ENCODE results near the gene DAZAP1. TPM values are rescaled to one million over a fixed set of nuclear protein-coding genes. Genes with fewer than 3 reads are reported as not detected.

The DAZAP1 gene
- polyA plus RNA-seq, 1 of the 3 experiments (the other 2 are of a cell fraction): 54.3 TPM

DNA sequence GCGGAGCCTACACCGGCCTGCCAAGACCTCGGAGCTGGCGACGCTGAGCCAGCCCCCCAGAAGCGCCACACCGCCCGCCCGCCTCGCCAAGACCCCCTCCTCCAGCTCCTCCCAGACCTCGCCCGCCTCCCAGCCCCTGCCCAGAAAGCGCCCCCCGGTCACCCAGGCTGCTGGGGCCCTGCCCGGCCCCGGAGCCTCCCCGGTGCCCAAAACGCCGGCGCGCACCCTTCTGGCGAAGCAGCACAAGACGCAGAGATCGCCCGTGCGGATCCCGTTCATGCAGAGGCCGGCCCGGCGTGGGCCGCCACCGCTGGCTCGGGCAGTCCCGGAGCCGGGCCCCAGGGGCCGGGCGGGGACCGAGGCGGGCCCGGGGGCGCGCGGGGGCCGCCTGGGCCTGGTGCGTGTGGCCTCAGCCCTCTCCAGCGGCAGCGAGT lies 61.5 kb downstream of the DAZAP1 start:
- TF ChIP-seq TCF12 (IDR thresholded peaks at IDR 0.05) (no peak), USF2 (IDR thresholded peaks at IDR 0.05; ENCODE audit: borderline replicate concordance, low read depth, low read length) (no peak), JUND (IDR thresholded peaks at IDR 0.05) (no peak), GATA2 (CRISPR knock-in tag; IDR thresholded peaks at IDR 0.05) (no peak), SIN3A (IDR thresholded peaks at IDR 0.05; ENCODE audit: borderline replicate concordance, low read depth, low read length) (no peak), RFX5 (IDR thresholded peaks at IDR 0.05; ENCODE audit: low read length) (no peak), FOXJ3 (CRISPR knock-in tag; IDR thresholded peaks at IDR 0.05) (no peak)
- CTCF ChIA-PET: interaction anchor here (2.7 kb wide), 1 partner anchor 24 kb away, joined by 11 read pairs; no protein-coding TSS in a partner anchor
- Histone ChIP-seq H3K79me2 (ENCODE audit: insufficient read depth) (peaks cover 8% of the 10 kb centered on the region; the same call in 1 of the 2 replicates), H3K4me3 (ENCODE audit: low read depth in 2 of 2, low read length in 1 of 2) (no peak overlapping the region), H3K36me3 (replicated peaks in 1 of 2; ENCODE audit: control insufficient read depth in 1 of 2, insufficient read depth in 2 of 2, low read length in 1 of 2) (peaks cover 0 to 22% of the 10 kb centered on the region in 2 experiments), H2AFZ (ENCODE audit: low read depth) (no peak overlapping the region), H3K4me2 (no peak overlapping the region), H3K9me3 (no peaks in the 10 kb centered on the region), H3F3A (replicated peaks; ENCODE audit: insufficient read depth) (no peaks in the 10 kb centered on the region), H3K27me3 (ENCODE audit: insufficient read depth) (no peaks in the 10 kb centered on the region), H4K20me1 (ENCODE audit: insufficient read depth) (peaks cover 18% of the 10 kb centered on the region; the same call in 1 of the 2 replicates), H3K4me1 (ENCODE audit: control insufficient read depth in 1 of 2, insufficient read depth in 2 of 2, low read depth in 1 of 2, low read length in 1 of 2) (peaks cover 0 to 12% of the 10 kb centered on the region in 2 experiments; a peak in 1 of 4 replicates), H3K9me2 (no peaks in the 10 kb centered on the region), H3K27ac (ENCODE audit: low read depth in 2 of 2, low read length in 1 of 2) (no peak overlapping the region; a peak in 1 of 4 replicates), H3K9ac (no peak overlapping the region)
- POLR2A ChIA-PET: no interaction called here
- DNase-seq: no peak
- WGBS (ENCODE audit: low lambda C conversion rate): 75% methylated on average over 2 of the region's 47 CpGs

DNA sequence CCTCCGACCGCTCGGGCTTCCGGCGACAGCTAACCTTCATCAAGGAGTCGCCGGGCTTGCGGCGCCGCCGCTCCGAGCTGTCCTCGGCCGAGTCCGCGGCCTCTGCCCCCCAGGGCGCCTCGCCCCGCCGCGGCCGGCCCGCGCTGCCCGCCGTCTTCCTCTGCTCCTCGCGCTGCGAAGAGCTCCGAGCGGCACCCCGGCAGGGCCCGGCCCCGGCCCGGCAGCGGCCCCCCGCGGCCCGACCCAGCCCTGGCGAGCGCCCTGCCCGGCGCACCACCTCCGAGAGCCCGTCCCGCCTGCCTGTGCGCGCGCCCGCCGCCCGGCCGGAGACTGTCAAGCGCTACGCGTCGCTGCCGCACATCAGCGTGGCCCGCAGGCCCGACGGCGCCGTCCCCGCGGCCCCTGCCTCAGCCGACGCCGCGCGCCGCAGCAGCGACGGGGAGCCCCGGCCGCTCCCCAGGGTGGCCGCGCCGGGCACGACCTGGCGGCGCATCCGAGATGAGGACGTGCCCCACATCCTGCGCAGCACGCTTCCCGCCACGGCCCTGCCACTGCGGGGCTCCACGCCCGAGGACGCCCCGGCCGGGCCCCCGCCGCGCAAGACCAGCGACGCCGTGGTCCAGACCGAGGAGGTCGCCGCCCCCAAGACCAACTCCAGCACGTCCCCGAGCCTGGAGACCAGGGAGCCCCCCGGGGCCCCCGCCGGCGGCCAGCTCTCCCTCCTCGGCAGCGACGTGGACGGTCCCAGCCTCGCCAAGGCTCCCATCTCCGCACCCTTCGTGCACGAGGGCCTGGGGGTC lies 62.1 kb downstream of the DAZAP1 start:
- peaks cover 23% of the 10 kb centered on the region for H4K20me1 ChIP-seq (ENCODE audit: insufficient read depth)

More for the DNA sequence above, 62.1 kb downstream of the DAZAP1 start:
- Histone ChIP-seq H3K79me2 (ENCODE audit: insufficient read depth) (peaks cover 8% of the 10 kb centered on the region; the same call in 1 of the 2 replicates), H3K4me1 (ENCODE audit: control insufficient read depth in 1 of 2, insufficient read depth in 2 of 2, low read depth in 1 of 2, low read length in 1 of 2) (peaks cover 0 to 14% of the 10 kb centered on the region in 2 experiments; a peak in 1 of 4 replicates), H3K9ac (no peak overlapping the region), H3K27me3 (ENCODE audit: insufficient read depth) (no peaks in the 10 kb centered on the region), H3K9me2 (no peaks in the 10 kb centered on the region), H3K4me2 (no peak overlapping the region), H3K9me3 (no peaks in the 10 kb centered on the region), H3K27ac (ENCODE audit: low read depth in 2 of 2, low read length in 1 of 2) (no peak overlapping the region; a peak in 1 of 4 replicates), H3K4me3 (ENCODE audit: low read depth in 2 of 2, low read length in 1 of 2) (no peak overlapping the region), H3F3A (replicated peaks; ENCODE audit: insufficient read depth) (no peaks in the 10 kb centered on the region), H3K36me3 (replicated peaks in 1 of 2; ENCODE audit: control insufficient read depth in 1 of 2, insufficient read depth in 2 of 2, low read length in 1 of 2) (peaks cover 0 to 22% of the 10 kb centered on the region in 2 experiments), H2AFZ (ENCODE audit: low read depth) (no peak overlapping the region)
- ChIA-PET CTCF (interaction anchor here (2.7 kb wide), 1 partner anchor 24 kb away, joined by 11 read pairs; no protein-coding TSS in a partner anchor), POLR2A (no interaction called here)
- WGBS (ENCODE audit: low lambda C conversion rate): 94% methylated on average over 51 of the region's 117 CpGs
- no peak for DNase-seq
- TF ChIP-seq TCF12 (IDR thresholded peaks at IDR 0.05) (no peak), TAF1 (IDR thresholded peaks at IDR 0.05; ENCODE audit: borderline replicate concordance, low read depth, low read length) (no peak), SMC3 (IDR thresholded peaks at IDR 0.05; ENCODE audit: low read depth, low read length) (no peak), RXRA (IDR thresholded peaks at IDR 0.05; ENCODE audit: borderline replicate concordance, low read depth) (no peak), IRF3 (IDR thresholded peaks at IDR 0.05; ENCODE audit: low read depth, low read length) (no peak)
- TF ChIP-seq, protein P1, sequence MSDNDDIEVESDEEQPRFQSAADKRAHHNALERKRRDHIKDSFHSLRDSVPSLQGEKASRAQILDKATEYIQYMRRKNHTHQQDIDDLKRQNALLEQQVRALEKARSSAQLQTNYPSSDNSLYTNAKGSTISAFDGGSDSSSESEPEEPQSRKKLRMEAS (IDR thresholded peaks at IDR 0.05; ENCODE audit: low read depth): no peak

Data from SK-N-SH (cell line).